ENCODE measurements around the gene MRPL20.

Gene MRPL20

GRCh38 chr1:1359664-1360468, 47.2 kb downstream of the MRPL20 start:
- DNase-seq = peak; percentile 83

DNA sequence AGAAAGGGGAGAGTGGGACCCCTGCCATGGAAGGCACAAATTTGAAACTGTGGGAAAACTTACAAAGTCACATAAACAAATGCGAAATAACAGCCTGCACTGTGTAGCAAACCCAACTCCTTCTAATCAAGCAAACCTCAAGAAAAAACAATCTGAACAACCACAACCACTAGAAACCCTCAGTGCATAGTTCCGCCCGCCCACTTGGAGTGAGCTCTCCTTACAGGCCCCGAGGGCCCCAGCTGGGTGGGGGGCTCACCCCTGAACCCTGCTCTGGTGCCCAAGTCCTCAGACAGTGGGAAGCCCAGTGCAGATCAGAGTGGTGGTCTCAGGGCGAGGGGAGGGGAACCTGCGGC, 47.8 kb downstream of the MRPL20 start:
- peak; percentile 79 for DNase-seq

DNA sequence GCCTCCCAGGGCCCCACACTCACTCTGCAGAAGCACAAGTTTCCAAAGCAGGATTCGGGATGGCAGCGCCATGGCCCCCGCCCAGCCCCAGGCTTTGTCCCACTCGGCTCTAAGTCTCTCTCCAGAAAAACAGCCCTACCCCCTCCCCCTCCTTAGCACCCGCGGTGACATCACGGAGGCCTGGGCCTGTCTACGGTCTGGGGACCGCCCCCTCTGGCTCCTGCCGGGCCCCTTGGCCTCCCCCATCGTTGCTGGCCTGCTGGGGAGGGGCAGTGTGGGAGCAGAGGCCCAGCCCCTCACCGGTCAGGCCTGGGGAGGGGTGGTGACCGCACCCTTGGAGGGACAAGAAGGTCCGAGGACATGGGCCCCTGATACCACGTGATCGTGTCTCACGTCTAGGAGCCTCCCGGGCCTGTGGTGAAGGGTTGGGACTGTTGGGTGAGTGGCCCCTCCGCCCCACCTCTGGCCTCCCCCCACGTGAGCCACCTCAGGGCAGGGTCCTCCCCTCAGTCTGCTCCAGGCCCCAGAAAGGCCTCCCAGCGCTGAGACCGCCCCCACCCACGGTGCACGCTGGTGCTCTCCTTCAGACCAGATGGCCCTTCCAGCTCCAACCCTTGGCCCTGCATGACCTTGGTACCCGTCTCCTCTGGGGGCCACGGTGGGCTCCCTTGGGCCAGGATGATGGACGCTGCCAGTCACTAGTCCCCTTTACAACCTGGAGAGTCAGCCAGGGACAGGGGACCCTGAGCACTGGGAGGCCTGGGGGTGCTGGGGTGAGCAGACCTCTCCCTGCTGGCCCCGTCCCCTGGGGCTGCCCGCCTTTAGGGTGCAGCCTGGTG, 48.4 kb downstream of the MRPL20 start, which contains the start of gene MXRA8:
MXRA8 (minus strand) TSS at position 123 of the 839 bp plus-strand sequence; CDS start at position 72, 51 bp downstream.
- peak; percentile 94 for DNase-seq

DNA sequence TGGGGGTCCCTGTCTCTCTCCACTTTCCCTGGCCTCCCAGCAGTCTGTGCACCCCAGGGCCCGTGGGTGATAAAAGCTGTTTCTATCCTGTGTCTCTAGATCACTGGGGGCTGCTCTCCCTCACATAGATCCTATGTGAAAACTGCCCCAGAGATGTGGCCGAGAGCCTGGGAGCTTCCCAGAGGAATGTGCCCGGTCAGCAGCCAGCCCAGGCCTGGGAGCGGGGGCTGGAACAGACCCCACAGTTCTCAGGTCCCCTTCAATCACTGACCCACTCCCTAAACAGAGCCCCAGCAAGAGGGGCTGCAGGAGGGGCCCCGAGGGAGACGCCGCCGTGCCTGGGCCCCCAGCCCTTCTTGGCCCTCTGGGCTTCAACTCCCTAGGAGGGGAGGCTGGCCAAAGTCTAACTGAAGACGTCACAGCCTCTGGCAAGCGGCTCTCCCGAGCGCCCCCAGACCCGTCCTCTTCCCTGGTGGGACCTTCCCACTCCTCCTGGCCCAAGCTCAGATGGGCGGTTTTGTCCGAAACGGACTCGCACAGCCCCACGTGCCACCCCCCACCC, 49.1 kb downstream of the MRPL20 start:
- no peak for DNase-seq

DNA sequence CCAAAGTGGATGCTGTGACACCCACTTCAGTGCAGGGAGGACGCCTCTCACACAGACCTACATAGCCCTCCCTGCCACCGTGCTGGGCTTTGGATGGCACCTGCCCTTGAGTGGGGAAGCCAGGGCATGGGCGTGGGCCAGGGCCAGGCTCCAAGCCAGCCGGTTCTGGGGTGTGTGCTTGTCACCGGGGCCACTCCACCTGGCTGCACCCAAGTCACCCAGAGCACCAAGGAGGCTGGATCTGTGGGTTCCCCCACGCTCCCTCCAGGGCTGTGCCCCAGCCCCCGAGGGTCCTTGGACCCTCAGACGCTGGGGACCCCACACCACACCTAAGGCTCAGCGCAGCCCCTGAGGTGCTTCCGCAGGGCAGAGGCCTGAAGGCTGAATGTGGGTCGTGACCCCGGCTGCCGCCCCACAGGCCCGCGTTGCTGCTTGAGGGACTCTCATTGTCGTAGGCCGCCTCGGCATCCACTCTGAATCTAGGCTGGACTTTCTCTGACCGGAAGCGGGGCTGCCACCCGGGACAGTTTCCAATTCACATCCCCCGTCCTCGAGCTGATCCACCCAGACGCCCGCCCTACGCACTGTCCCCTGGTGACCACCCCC, 50.2 kb downstream of the MRPL20 start:
- DNase-seq = no peak

DNA sequence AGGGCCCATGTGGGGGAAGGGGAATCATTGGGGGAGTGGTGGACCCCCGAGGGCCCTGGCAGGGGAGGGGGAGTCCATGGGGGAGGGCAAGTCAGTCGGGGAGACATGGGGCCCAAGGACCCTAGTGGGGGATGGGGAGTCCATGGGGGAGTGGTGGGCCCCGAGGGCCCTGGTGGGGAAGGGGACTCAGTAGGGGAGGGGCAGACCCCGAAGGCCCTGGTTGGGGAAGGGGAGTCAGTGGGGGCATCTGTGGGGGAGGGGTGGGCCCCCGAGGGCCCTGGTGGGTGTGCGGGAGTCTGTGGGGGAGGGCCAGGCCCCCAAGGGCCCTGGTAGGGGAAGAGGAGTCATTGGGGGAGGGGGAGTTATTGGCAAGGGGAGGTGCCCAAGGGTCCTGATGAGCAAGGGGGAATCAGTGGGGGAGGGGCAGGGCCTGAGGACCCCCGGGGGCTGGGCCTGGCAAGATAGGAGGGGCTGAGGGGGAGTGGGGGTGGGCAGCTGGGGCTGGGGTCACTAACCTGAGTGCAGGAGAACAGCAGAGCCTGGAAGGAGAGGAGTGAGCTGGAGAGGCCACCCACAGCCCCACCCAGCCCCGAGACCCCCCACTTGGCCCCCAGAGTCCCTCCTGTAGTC, 50.8 kb downstream of the MRPL20 start:
- DNase-seq = no peak

- peak; percentile 47 for DNase-seq
Measured at GRCh38 chr1:1355416-1355815, 51.7 kb downstream of the MRPL20 start.

- DNase-seq = no peak
Measured at GRCh38 chr1:1354271-1355247, 52.5 kb downstream of the MRPL20 start.

DNA sequence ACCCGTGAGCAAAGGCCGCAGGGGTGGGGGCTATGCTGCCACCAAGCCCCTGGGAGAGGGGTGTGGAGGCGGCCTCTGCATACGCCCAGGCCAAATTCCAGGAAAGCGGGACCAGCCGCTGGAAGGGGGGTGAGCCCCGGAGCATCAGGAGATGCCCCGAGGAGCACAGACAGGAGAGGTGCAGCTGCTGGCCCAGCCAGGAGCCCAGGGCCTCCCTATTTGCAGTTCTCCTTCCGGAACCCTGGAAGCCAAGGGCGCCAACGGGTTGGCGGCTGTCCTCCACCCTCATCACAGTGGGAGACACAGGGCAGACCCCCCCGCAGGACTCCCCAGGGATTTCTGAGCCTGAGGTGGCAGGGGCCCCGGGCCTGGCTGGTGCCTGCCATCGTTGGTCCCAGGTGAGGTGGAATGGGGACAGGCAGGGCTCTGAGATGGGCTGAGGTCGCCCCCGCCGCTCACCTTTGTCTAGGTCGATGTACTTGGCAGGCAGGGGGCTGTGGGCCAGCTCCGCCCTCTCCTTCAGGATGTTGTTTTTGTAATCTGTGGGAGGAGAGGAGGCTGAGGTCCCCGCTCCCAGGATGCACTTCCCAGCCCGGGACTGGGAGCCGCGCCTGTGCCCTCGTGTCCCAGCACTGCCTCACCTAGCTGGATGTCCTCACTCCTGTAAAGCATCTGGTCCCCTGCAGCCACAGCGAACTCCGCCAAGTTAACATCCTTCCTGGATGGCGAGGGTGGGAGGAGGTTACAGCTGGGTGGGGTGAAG, 53.5 kb downstream of the MRPL20 start:
- DNase-seq = no peak

GRCh38 chr1:1352786-1353388, 54.2 kb downstream of the MRPL20 start:
- DNase-seq = no peak
